Measurements from ENCODE around the gene PARD3.

DNA sequence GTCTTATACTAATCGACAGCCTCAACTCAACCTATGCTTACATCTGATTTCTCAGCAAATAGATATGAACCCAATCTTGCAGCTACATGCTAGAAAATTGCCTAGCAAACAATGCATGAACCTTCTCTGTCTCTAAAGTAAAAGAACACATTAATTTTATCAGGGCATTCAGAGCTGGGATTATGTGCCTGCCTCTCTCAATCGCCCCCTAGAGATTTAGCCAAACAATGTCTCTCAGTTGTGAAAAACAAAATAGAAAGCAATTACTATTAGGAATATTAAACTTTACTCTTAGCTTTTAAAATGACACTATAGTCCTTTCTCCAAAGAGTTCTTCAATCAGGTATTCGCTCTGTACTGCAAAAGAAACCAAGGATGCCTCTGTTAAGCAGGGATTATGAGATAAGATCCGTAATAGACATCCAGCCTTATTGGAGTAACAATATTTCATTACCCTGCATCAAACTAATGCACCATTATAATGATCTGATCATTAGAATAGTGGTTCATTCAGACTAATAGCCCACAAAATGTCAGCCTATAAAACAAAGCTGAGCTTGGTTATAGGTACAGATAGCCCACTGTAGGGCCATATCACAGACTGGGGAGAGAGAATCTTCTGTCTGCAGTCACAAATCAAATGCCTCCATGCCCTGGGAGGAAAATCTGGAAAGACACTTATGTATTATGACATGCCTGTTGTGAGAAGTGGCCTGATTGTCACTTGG is 736.9 kb downstream of the PARD3 start:
- no peak for TF ChIP-seq SP1 (IDR thresholded peaks at IDR 0.05)
- no peak for TF ChIP-seq FOXA1 (IDR thresholded peaks at IDR 0.05)
- no peak for TF ChIP-seq FOXM1 (IDR thresholded peaks at IDR 0.05; ENCODE audit: borderline replicate concordance)
- TF ChIP-seq ZNF384 (IDR thresholded peaks at IDR 0.05), result no peak
